ENCODE data around the gene PLXDC2.
"Not testable (repeated sequence)": the region's sequence is repeated elsewhere in the genome, so short reads cannot be mapped to it uniquely, and the experiment has no call there.

Gene PLXDC2

GRCh38 chr10:19816411-19817230 lies at the start of gene PLXDC2:
TSS of gene PLXDC2 (plus strand) at chr10:19816432.
- no peak for DNase-seq

DNA sequence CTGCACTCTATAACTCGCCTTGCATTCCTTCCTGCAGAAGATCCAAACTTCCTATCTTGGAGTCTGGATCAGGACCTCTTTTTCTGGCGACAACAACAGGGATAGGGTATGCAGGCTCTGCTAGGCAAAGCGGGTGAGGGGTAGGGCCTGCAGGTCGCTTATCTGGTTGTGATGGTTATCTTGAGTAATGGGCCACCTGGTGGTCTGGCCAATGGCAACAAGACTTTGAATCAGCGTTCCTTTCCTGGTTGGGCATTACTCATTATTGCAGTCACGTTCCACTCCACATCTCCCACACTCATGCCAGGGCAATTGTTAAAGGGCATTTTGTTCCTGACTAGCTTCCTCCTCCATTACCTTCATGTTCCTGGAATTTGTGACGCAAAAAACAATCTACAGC lies 48.4 kb upstream of the PLXDC2 start:
- no peak for DNase-seq

DNA sequence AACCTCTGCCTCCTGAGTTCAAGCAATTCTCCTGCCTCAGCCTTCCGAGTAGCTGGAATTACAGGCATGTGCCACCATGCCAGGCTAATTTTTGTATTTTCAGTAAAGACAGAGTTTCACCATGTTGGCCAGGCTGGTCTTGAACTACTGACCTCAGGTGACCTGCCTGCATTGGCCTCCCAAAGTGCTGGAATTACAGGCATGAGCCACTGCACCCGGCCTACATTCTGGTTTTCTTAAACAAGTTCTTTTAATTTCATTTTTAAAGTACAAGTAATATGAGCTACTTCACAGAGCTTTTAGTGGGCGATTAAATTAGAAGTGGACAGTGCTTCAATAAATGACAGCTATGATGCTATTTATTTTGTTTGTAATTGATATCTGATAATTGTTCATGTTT lies 46.4 kb upstream of the PLXDC2 start:
- not testable (repeated sequence) for DNase-seq

GRCh38 chr10:19772972-19773371 lies 43.3 kb upstream of the PLXDC2 start:
- DNase-seq, result no peak

DNA sequence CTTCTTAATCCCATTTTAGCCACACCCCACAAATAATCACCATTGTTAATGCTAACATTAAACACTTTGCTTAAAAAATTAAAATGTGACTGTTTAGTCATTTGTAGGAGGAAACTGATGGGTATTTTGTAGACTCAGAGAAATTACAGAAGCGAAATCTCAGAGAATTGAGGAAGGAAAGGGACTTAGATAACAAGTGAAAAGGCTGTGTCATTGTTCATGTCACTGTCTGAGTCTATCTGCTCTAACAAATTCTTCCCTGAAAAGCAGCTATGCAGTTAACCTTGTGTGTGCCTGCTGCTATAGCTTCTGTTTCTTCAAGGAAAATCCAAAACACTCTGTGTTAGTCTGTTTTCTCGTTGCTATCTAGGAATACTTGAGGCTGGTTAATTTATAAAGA lies 40.9 kb upstream of the PLXDC2 start:
- DNase-seq, result no peak

- no peak for DNase-seq
These were observed 38.4 kb upstream of the PLXDC2 start for GRCh38 chr10:19777806-19778205.

- DNase-seq, result no peak
These were observed 37.2 kb upstream of the PLXDC2 start for GRCh38 chr10:19778996-19779395.

DNA sequence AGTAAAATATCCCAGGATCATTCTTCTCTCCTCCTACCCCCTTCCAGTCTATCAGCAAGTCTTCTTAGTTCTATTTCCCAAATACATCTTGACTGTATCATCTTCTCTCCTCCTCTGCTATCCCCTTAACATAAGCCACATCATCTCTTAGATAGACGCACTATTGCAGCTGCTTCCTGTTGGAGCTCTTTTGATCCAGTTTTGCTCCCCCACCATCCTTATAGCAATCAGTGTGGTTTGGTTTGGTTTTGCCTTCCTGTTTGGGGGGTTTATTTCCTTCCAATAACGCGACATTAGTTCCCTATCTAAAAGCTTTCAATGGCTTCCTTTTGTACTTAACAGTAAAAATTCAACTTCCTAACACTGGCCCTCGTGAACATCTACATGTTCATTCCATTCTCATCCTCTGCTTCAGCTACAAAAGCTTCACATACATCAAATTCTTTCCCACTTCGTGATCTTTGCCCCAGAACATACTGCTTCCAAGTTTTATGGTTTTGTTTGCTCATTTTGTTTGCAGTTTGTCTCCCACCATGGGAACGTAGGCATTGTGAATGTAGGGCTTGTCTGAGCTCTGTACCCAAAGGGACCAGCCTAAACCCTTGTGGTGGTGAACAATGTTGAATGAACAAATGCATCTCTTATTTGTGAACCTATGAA lies 33.7 kb upstream of the PLXDC2 start:
- DNase-seq, result no peak

- no peak for DNase-seq
These were observed 32.5 kb upstream of the PLXDC2 start for GRCh38 chr10:19783721-19784120.

- DNase-seq, result no peak
These were observed 30.9 kb upstream of the PLXDC2 start for GRCh38 chr10:19785366-19785765.

- no peak for DNase-seq
These were observed 28.1 kb upstream of the PLXDC2 start for GRCh38 chr10:19788075-19788686.

- no peak for DNase-seq
These were observed 27.3 kb upstream of the PLXDC2 start for GRCh38 chr10:19788902-19789301.

- DNase-seq, result no peak
These were observed 26.6 kb upstream of the PLXDC2 start for GRCh38 chr10:19789607-19790006.

- DNase-seq, result no peak
These were observed 25.2 kb upstream of the PLXDC2 start for GRCh38 chr10:19791032-19791431.

DNA sequence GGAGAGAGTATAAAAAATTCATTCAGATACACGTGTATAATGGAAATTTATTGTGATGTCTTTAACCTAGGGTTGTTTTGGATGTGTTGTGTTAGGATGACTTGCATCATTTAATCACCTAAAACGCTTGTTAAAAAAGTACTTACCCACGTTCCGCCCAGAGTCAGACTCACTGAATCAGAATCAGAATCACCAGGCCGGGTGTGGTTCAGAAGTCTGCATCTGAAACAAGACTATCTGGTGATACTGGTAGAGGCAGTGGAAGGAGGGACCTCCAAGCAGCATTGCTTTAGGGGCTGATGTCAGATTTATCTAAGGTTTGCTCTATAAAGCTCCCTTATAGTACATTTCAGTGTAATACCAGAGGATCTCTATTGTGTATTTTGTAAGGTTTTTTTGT lies 20.5 kb upstream of the PLXDC2 start:
- DNase-seq, result no peak

- DNase-seq, result no peak
These were observed 16.1 kb upstream of the PLXDC2 start for GRCh38 chr10:19800161-19800560.

DNA sequence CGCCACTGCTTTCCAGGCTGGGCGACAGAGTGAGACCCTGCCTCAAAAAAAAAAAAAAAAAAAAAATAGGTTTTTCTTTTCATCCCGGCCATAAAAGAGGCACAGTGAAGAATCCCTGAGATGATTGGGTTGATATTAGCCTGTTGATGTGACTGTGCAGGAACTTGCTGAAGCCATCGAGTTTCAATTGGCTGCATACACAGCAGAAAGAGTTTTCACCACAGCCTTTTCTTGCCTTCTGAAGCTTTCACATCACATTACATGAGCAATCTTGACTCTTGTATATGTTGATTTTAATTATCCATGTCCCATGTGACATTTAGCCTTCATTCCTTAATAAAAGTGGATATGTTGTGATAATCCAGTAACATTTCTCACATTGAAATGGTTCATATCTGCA lies 14.9 kb upstream of the PLXDC2 start:
- DNase-seq, result no peak

DNA sequence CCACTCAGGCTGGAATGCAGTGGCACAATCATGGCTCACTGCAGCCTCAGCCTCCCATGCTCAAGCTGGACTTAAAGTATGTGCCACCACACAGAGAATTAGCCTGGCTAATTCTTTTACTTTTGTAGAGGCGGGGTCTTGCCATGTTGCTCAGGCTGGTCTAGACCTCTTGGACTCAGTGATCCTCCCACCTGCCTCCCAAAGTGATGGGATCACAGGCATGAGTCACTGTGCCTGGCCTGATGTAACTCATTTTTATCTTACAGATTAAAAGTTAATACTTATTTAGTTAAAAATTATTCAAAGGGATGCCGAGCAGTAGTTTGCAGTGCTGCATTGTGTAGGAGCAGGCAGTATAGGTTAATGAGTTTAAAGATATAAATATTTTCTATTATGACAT lies 12.6 kb upstream of the PLXDC2 start:
- no peak for DNase-seq

GRCh38 chr10:19809481-19809880 lies 6.8 kb upstream of the PLXDC2 start:
- no peak for DNase-seq

- no peak for DNase-seq
These were observed 4.7 kb upstream of the PLXDC2 start for GRCh38 chr10:19811540-19811939.

GRCh38 chr10:19812976-19813375 lies 3.3 kb upstream of the PLXDC2 start:
- no peak for DNase-seq

GRCh38 chr10:19815036-19815730 lies 1.0 kb upstream of the PLXDC2 start:
- DNase-seq, result no peak

DNA sequence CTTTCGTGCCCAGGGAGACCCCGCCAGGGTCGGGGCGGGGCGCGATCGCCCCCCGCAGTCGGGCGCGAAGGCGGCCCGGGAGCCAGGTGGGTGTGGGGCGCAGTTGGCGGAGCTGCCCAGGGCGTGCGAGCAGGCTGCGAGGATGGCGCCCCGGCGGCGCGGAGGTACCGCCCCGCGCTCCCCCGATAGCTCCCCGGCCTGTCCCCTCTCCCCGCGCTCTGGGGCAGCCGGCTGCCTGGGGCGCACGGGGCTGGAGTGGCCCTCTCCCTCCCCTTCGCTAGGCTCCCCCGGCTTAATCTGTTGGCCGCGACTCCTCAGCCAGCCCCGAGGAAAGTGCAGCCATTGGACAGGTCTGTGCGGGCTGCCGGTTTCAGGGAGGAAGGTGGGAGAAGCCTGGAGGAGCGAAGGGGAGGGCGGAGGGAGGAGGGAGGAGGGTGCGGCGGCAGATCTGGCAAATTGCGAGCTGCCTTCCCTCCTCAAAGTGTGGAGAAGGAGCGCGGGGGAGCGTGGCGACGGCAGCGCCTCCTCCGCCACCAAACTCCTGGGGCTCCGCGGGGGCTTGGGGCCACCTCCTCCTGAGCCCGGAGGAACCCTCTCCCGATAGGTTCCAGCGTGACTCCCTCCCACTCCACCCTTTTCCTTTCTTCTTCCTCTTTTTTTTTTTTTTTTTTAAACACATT lies 361 bp upstream of the PLXDC2 start:
- DNase-seq, result no peak

Measured in NCI-H1092 treated with DMSO at 0.1 percent for 48 hours (cell line).